PFSK-1 (cell line): ENCODE measurements around the gene FBXO31.

ENCODE experiments used
- FOXP2 ChIP-seq: optimal IDR thresholded peaks from 2 replicates; pipeline ENCODE3; 2011; ENCODE audit warnings: borderline replicate concordance, control low read depth, inconsistent platforms; ENCODE audit not compliant: insufficient read depth; ENCODE audit errors: extremely low read length, extremely low read depth
- POLR2AphosphoS5 ChIP-seq: IDR thresholded peaks from 2 replicates; pipeline ENCODE4 v1.6.1; 2012; ENCODE audit warnings: low read depth, mild to moderate bottlenecking, control low read depth, low read length, moderate library complexity
- SIN3A ChIP-seq: IDR thresholded peaks from 2 replicates; pipeline ENCODE4 v1.6.1; 2012; ENCODE audit warnings: mild to moderate bottlenecking, low read length, moderate library complexity, borderline replicate concordance; ENCODE audit not compliant: insufficient read depth
- TAF1 ChIP-seq: IDR thresholded peaks from 2 replicates; pipeline ENCODE4 v1.6.1; 2012; ENCODE audit warnings: low read length, control low read depth, borderline replicate concordance; ENCODE audit not compliant: insufficient read depth
- TF ChIP-seq, protein P1 (sequence below), 2 experiments: IDR thresholded peaks; 2 replicates each; pipeline versions ENCODE4 v1.6.1 to v1.8.0; 2011 to 2012; ENCODE audit warnings: low read depth in 2 of 2, low read length in 2 of 2, control low read depth in 1 of 2, inconsistent platforms in 1 of 2, mild to moderate bottlenecking in 1 of 2, moderate library complexity in 1 of 2; ENCODE audit not compliant: insufficient read depth in 1 of 2

FBXO31 gene

DNA sequence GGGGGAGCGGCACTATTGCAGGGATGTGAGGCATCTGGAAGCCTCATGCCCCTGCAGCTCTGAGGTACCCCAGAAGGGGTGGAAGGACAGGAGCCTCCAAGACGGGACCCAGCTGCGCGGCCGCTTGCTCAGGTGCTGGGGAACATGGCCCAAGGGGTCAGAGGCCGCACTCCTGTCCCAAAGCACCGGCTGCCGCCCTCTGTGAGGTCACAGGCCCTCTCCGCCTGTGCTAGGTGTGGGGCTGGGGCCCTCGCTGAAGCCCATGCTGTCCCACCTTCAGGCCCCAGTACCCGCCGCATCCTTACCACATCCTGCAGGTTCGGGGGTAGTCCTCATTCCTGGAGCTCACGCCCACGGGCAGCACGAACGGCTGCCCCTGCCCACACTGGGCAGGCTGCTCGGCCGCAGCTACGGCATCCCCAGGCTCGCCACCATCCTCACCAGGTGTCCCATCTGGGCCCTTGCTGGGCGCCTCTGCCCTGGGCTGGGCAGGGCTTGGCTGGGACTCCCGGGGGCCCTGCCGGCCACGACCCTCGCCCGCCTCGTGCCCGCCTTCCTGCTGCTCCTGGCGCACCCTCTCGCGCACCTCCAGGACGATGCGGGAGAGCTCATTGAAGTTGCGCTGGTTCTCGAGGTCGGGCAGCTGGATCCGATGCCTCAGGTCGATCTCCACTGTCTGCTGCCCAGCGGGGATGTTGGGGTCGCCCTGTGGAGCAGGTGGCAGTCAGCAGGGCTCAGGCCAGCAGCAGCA, 49.8 kb downstream of the FBXO31 start:
- TF ChIP-seq SIN3A (no peak), FOXP2 (no peak), POLR2AphosphoS5 (no peak), TAF1 (no peak)
- TF ChIP-seq, protein P1, sequence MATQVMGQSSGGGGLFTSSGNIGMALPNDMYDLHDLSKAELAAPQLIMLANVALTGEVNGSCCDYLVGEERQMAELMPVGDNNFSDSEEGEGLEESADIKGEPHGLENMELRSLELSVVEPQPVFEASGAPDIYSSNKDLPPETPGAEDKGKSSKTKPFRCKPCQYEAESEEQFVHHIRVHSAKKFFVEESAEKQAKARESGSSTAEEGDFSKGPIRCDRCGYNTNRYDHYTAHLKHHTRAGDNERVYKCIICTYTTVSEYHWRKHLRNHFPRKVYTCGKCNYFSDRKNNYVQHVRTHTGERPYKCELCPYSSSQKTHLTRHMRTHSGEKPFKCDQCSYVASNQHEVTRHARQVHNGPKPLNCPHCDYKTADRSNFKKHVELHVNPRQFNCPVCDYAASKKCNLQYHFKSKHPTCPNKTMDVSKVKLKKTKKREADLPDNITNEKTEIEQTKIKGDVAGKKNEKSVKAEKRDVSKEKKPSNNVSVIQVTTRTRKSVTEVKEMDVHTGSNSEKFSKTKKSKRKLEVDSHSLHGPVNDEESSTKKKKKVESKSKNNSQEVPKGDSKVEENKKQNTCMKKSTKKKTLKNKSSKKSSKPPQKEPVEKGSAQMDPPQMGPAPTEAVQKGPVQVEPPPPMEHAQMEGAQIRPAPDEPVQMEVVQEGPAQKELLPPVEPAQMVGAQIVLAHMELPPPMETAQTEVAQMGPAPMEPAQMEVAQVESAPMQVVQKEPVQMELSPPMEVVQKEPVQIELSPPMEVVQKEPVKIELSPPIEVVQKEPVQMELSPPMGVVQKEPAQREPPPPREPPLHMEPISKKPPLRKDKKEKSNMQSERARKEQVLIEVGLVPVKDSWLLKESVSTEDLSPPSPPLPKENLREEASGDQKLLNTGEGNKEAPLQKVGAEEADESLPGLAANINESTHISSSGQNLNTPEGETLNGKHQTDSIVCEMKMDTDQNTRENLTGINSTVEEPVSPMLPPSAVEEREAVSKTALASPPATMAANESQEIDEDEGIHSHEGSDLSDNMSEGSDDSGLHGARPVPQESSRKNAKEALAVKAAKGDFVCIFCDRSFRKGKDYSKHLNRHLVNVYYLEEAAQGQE (IDR thresholded peaks at IDR 0.05; ENCODE audit: insufficient read depth in 1 of 2, low read depth in 2 of 2, low read length in 2 of 2) = no peak

DNA sequence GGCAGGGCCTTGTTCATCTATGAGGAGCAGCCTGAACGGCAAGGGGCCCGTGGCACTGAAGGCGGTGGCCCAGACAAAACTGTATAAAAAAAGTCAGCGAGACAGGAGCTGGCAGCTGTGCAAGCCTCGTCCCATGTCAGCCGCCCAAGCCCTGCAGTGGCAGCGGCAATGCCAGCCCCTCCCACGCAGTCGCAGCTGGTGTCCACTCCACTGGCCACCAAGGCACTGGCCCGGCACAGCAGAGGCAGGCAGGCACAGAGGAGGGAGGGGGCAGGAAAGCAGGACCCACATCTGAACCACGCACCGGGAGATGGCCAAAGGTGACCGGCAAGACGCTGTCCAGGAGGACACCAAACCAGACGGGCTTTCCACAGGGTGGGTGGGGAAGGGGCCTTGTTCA, 50.5 kb downstream of the FBXO31 start:
- TF ChIP-seq FOXP2 = no peak
- TF ChIP-seq TAF1 = no peak
- no peak for TF ChIP-seq POLR2AphosphoS5
- TF ChIP-seq, protein P1 (IDR thresholded peaks at IDR 0.05; ENCODE audit: insufficient read depth in 1 of 2, low read depth in 2 of 2, low read length in 2 of 2) = no peak

DNA sequence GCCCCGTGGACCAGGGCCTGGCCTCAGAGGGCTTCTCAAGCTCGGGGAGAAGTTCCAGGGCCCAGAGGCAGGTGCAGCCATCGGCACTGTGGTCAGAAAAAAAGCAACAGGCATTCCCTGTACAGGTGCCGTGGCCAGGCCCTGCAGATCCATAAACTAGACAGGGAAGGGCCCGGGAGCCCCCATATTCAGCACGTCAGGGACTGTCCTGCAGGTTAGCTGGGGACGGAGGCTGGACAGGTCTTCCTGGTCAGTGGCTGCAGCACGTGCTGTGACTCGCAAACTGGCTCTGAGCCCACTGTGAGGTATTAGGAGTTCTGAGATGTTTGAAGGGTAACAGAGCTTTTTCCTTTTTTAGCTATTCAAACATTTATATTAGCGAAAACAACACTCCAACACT, 51.4 kb downstream of the FBXO31 start:
- no peak for TF ChIP-seq TAF1
- TF ChIP-seq FOXP2 = no peak
- TF ChIP-seq, protein P1 (IDR thresholded peaks at IDR 0.05; ENCODE audit: insufficient read depth in 1 of 2, low read depth in 2 of 2, low read length in 2 of 2) = no peak
- TF ChIP-seq POLR2AphosphoS5 = no peak
- TF ChIP-seq SIN3A = no peak

DNA sequence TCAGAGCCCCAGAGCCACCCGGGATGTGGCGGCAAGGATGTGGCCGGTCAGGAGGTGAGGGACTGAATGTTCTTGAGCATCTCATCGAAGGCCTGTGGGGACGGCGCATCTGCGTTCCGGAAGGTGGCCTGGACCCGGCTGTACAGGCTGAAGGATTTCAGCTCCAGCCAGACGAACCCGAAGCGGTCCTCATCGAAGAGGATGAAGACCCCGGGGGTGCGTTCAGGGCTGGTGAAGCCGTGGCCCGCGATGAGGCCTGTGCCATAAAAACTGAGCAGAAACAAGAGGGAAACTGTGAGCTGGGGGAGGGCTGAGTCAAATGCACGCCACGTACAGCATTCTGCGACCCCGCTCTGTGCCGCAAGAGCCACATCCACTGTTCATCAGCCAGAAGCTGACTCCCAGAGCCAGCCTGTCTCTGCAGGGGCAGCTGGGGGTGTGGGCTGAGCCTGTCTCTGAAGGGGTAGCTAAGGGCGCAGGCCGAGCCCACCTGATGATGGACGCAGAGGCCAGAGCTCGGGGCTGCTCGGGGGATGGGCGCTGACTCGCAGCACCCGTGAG, 52.3 kb downstream of the FBXO31 start:
- TF ChIP-seq FOXP2 (no peak), POLR2AphosphoS5 (no peak), SIN3A (no peak), TAF1 (no peak)
- TF ChIP-seq, protein P1 (IDR thresholded peaks at IDR 0.05; ENCODE audit: insufficient read depth in 1 of 2, low read depth in 2 of 2, low read length in 2 of 2) = no peak
